Measurements from ENCODE around the gene TMPRSS9. TPM values are rescaled to one million over a fixed set of nuclear protein-coding genes. Genes with fewer than 3 reads are reported as not detected.

Gene TMPRSS9
- total and polyA plus RNA-seq, 2 experiments from 2014 or later, result 0.28 TPM; not detected in 1

DNA sequence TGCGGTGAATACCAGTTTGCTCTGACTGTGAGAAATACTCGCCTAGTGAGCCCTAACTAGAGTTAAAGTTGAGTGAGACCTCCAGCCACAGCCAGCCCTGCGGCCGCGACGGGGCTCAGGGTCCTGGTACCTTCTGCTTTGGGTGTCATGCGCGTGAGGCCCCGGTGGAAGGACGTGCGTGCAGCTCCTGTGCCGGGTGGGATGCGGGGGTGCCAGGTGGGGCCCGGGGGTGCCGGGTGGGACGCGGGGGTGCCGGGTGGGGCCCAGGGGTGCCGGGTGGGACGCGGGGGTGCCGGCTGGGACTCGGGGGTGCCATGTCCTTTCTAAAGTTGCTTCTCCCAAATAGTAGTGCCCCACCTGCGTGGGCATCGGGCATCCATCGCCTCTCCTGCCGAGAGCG, 8.5 kb upstream of the TMPRSS9 start:
- H4K20me1 ChIP-seq (ENCODE audit: insufficient read depth), result no peaks in the 10 kb centered on the region
- TF ChIP-seq EZH2 (IDR thresholded peaks at IDR 0.05; ENCODE audit: insufficient read depth, poor library complexity, severe bottlenecking) (no peak), EZH2phosphoT487 (IDR thresholded peaks at IDR 0.05; ENCODE audit: insufficient read depth, low read depth) (no peak)
- no peaks in the 10 kb centered on the region for H3K27me3 ChIP-seq (replicated peaks; ENCODE audit: insufficient read depth)
- H3K4me1 ChIP-seq (ENCODE audit: insufficient read depth), result no peaks in the 10 kb centered on the region
- H3K9me3 ChIP-seq (ENCODE audit: low read depth), result no peaks in the 10 kb centered on the region
- H3K36me3 ChIP-seq (ENCODE audit: low read depth), result no peaks in the 10 kb centered on the region
- no peaks in the 10 kb centered on the region; the same call in 1 of the 2 replicates for H3F3A ChIP-seq (ENCODE audit: insufficient read depth)
- in situ Hi-C loops (cut with MboI), result no loop called here
- no peaks in the 10 kb centered on the region for H3K9me2 ChIP-seq (ENCODE audit: insufficient read depth)
- H3K4me3 ChIP-seq, result no peak overlapping the region
- 94 to 98% methylated on average over 5 to 27 of the region's 28 CpGs for WGBS, 2 experiments (ENCODE audit: low coverage in 1 of 2, low lambda C conversion rate in 2 of 2, missing lambda C conversion rate in 2 of 2)
- no peak overlapping the region for H3K4me2 ChIP-seq (ENCODE audit: unreplicated experiment)
- no peak overlapping the region for H3K27ac ChIP-seq
- H3K9ac ChIP-seq, result no peak overlapping the region
- no peaks in the 10 kb centered on the region for H3K79me2 ChIP-seq (ENCODE audit: insufficient read depth)
- DNase-seq, result no peak
- H2AFZ ChIP-seq, result no peak overlapping the region

DNA sequence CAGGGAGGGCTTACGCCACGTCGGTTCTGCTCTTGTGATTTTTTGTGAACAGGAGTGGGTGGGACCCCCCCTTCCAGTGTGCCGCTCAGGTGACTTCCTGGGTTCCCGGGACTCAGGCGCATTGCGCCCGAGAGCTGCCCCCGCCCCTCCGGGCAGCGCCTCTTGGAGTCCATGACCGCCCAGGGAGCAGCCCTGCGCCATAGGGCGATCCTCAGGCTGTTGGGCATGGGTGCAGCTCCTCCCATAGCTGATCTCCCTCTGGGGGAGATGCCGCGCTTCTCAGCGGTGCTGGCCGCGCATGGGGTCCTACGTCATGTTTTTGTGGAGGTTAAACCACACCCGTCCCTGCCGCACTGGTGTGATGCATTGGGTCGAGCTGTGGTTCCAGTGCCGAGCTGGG, 7.9 kb upstream of the TMPRSS9 start:
- DNase-seq, result no peak
- Histone ChIP-seq H3K4me3 (no peak overlapping the region), H3K9me3 (ENCODE audit: low read depth) (no peaks in the 10 kb centered on the region), H2AFZ (no peak overlapping the region), H3F3A (ENCODE audit: insufficient read depth) (no peaks in the 10 kb centered on the region; the same call in 1 of the 2 replicates), H3K9me2 (ENCODE audit: insufficient read depth) (no peaks in the 10 kb centered on the region), H4K20me1 (ENCODE audit: insufficient read depth) (no peaks in the 10 kb centered on the region), H3K27me3 (replicated peaks; ENCODE audit: insufficient read depth) (no peaks in the 10 kb centered on the region), H3K4me2 (ENCODE audit: unreplicated experiment) (no peak overlapping the region), H3K4me1 (ENCODE audit: insufficient read depth) (no peaks in the 10 kb centered on the region), H3K9ac (no peak overlapping the region), H3K27ac (no peak overlapping the region), H3K79me2 (ENCODE audit: insufficient read depth) (no peaks in the 10 kb centered on the region), H3K36me3 (ENCODE audit: low read depth) (no peaks in the 10 kb centered on the region)
- 96 to 98% methylated on average over 20 to 24 of the region's 24 CpGs for WGBS, 2 experiments (ENCODE audit: low coverage in 1 of 2, low lambda C conversion rate in 2 of 2, missing lambda C conversion rate in 2 of 2)
- in situ Hi-C loops (cut with MboI), result no loop called here
- no peak for TF ChIP-seq EZH2phosphoT487 (IDR thresholded peaks at IDR 0.05; ENCODE audit: insufficient read depth, low read depth)
- no peak for TF ChIP-seq EZH2 (IDR thresholded peaks at IDR 0.05; ENCODE audit: insufficient read depth, poor library complexity, severe bottlenecking)

DNA sequence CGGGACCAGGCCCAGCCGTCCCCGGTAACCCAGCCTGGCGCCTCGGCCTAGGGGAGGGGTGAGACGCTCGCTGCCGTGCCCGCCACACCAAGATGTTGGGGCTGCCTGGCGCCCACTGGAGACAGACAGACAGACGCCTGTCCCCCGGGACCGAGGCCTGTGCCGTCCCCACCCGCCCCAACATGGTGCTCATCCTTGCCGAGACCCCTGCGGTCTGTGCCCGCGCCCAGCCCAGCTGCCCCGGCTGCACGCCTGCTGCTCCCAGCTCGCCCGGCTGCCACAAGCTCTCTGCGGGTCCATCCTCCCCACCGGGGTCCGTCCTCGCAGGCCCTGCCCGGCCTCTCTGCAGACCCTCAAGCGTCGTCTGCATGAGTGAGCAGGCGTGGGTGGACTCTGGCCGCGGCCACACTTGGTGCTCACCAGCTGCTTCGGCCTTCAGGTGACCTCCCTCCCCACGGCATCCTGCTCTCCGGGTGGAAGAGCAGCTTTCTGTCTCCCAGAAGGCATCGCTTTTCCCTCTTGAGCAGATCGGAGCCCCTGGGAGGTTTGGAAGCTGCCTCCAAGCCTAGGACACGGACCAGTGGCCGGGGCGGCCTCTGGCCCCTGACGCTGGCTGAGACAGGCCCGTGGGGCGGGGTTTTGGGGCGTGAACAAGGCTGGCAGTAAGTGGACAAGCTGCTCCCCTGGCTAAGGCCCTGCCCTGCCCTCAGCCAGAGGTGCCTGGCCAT, 6.7 kb upstream of the TMPRSS9 start:
- H3K27ac ChIP-seq, result no peak overlapping the region
- no peak overlapping the region for H3K4me2 ChIP-seq (ENCODE audit: unreplicated experiment)
- in situ Hi-C loops (cut with MboI), result no loop called here
- H2AFZ ChIP-seq, result no peak overlapping the region
- H3K4me1 ChIP-seq (ENCODE audit: insufficient read depth), result no peaks in the 10 kb centered on the region
- H3K9me2 ChIP-seq (ENCODE audit: insufficient read depth), result no peaks in the 10 kb centered on the region
- WGBS, 2 experiments (ENCODE audit: low coverage in 1 of 2, low lambda C conversion rate in 2 of 2, missing lambda C conversion rate in 2 of 2), result 92 to 93% methylated on average over 38 to 45 of the region's 45 CpGs
- DNase-seq, result no peak
- no peaks in the 10 kb centered on the region for H3K79me2 ChIP-seq (ENCODE audit: insufficient read depth)
- no peak overlapping the region for H3K9ac ChIP-seq
- H3F3A ChIP-seq (ENCODE audit: insufficient read depth), result no peaks in the 10 kb centered on the region; the same call in 1 of the 2 replicates
- no peak overlapping the region for H3K4me3 ChIP-seq
- no peaks in the 10 kb centered on the region for H4K20me1 ChIP-seq (ENCODE audit: insufficient read depth)
- no peak for TF ChIP-seq EZH2phosphoT487 (IDR thresholded peaks at IDR 0.05; ENCODE audit: insufficient read depth, low read depth)
- TF ChIP-seq EZH2 (IDR thresholded peaks at IDR 0.05; ENCODE audit: insufficient read depth, poor library complexity, severe bottlenecking), result no peak
- no peaks in the 10 kb centered on the region for H3K9me3 ChIP-seq (ENCODE audit: low read depth)
- no peaks in the 10 kb centered on the region for H3K36me3 ChIP-seq (ENCODE audit: low read depth)
- H3K27me3 ChIP-seq (replicated peaks; ENCODE audit: insufficient read depth), result no peaks in the 10 kb centered on the region

GRCh38 chr19:2353887-2354592, 6.0 kb upstream of the TMPRSS9 start:
- Histone ChIP-seq H3K4me3 (no peak overlapping the region), H3K9ac (no peak overlapping the region), H3K9me2 (ENCODE audit: insufficient read depth) (no peaks in the 10 kb centered on the region), H2AFZ (no peak overlapping the region), H3K36me3 (ENCODE audit: low read depth) (no peaks in the 10 kb centered on the region), H4K20me1 (ENCODE audit: insufficient read depth) (no peaks in the 10 kb centered on the region), H3F3A (ENCODE audit: insufficient read depth) (no peaks in the 10 kb centered on the region; the same call in 1 of the 2 replicates), H3K27me3 (replicated peaks; ENCODE audit: insufficient read depth) (peaks cover under 1% of the 10 kb centered on the region; the same call in 1 of the 2 replicates), H3K4me2 (ENCODE audit: unreplicated experiment) (no peak overlapping the region), H3K27ac (no peak overlapping the region), H3K9me3 (ENCODE audit: low read depth) (no peaks in the 10 kb centered on the region), H3K4me1 (ENCODE audit: insufficient read depth) (no peaks in the 10 kb centered on the region), H3K79me2 (ENCODE audit: insufficient read depth) (no peaks in the 10 kb centered on the region)
- in situ Hi-C loops (cut with MboI), result no loop called here
- TF ChIP-seq EZH2phosphoT487 (IDR thresholded peaks at IDR 0.05; ENCODE audit: insufficient read depth, low read depth), result no peak
- TF ChIP-seq EZH2 (IDR thresholded peaks at IDR 0.05; ENCODE audit: insufficient read depth, poor library complexity, severe bottlenecking), result no peak
- DNase-seq, result no peak
- WGBS, 2 experiments (ENCODE audit: low coverage in 1 of 2, low lambda C conversion rate in 2 of 2, missing lambda C conversion rate in 2 of 2), result 91 to 92% methylated on average over 31 to 34 of the region's 34 CpGs

Measured in GM23248 (cell line).